ENCODE measurements around the gene HBS1L. TPM values are rescaled to one million over a fixed set of nuclear protein-coding genes. Genes with fewer than 3 reads are reported as not detected.

Gene HBS1L
- polyA plus RNA-seq, 3 donors: 16.0 to 48.9 (median 36.3) TPM

DNA sequence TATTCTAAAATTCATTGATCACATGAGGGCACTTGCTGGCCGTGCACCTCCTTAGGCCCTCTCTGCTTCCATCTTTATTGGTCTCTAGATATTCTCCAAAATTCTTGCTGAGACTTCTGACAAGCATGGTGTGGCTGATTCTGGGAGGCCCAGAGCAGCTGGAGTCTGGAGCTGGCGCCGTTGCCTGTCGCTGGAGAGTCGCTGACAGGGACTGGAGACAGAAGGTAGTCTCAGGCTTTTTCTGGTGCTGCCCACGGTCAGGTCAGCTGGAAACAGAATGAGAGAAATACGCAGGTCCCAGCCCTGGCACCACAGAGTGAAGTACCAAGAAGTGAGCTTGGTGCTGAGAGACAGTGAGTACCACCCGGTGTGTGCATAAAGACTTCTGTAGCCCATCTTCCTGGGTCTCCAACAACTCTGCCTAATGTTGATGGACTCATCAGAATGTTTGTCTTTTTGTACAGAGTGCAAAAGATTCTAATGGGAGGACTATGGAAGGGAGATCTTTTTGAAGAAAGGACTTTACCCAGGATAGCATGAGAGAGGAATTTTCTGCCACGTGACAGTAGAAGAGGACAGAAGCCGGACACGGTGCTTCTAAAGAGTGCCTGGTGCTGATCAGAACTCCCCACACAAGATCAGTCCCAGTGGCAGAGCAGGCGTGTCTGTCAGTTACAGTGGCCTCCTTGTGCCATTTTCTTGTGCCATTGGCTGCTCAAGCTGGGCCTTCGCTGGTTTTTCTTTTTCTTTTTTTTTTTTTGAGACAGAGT lies 102.9 kb downstream of the HBS1L start:
- Histone ChIP-seq H2AFZ (ENCODE audit: insufficient read depth, low read depth, low read length, poor library complexity, severe bottlenecking) (no peak overlapping the region), H3K79me2 (ENCODE audit: insufficient read depth, low read length) (no peaks in the 10 kb centered on the region), H3K4me2 (replicated peaks; ENCODE audit: extremely low read depth, low read length, poor library complexity, severe bottlenecking) (no peak overlapping the region), H3K4me3 (replicated peaks in 1 of 3; ENCODE audit: low read depth in 2 of 3, low read length in 3 of 3) (no peak overlapping the region), H3K36me3 (replicated peaks in 1 of 2; ENCODE audit: control insufficient read depth in 1 of 2, insufficient read depth in 2 of 2, low read length in 2 of 2) (no peaks in the 10 kb centered on the region), H3K9ac (ENCODE audit: insufficient read depth, low read length, poor library complexity, severe bottlenecking) (no peak overlapping the region), H3K27ac (ENCODE audit: low read depth in 1 of 2, low read length in 2 of 2) (no peak overlapping the region), H3K27me3 (ENCODE audit: control insufficient read depth in 2 of 2, insufficient read depth in 2 of 2, low read length in 2 of 2) (no peaks in the 10 kb centered on the region), H3K9me3 (replicated peaks in 1 of 2; ENCODE audit: control insufficient read depth in 1 of 2, insufficient read depth in 1 of 2, low read length in 2 of 2) (no peaks in the 10 kb centered on the region), H3K4me1 (ENCODE audit: control insufficient read depth in 1 of 2, insufficient read depth in 2 of 2, low read length in 2 of 2) (no peaks in the 10 kb centered on the region), H4K20me1 (ENCODE audit: insufficient read depth, low read length) (no peaks in the 10 kb centered on the region)
- H3K9me3 Mint-ChIP-seq: peaks cover 0 to under 1% (median 0%) of the 10 kb centered on the region in 7 donors
- intact Hi-C loops (cut with micrococcal nuclease): no loop called here
- TF ChIP-seq, protein P1, sequence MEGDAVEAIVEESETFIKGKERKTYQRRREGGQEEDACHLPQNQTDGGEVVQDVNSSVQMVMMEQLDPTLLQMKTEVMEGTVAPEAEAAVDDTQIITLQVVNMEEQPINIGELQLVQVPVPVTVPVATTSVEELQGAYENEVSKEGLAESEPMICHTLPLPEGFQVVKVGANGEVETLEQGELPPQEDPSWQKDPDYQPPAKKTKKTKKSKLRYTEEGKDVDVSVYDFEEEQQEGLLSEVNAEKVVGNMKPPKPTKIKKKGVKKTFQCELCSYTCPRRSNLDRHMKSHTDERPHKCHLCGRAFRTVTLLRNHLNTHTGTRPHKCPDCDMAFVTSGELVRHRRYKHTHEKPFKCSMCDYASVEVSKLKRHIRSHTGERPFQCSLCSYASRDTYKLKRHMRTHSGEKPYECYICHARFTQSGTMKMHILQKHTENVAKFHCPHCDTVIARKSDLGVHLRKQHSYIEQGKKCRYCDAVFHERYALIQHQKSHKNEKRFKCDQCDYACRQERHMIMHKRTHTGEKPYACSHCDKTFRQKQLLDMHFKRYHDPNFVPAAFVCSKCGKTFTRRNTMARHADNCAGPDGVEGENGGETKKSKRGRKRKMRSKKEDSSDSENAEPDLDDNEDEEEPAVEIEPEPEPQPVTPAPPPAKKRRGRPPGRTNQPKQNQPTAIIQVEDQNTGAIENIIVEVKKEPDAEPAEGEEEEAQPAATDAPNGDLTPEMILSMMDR (IDR thresholded peaks at IDR 0.05): no peak
- H3K27me3 Mint-ChIP-seq (ENCODE audit: low read depth in 3 of 3): peaks cover 0 to 3% (median 3%) of the 10 kb centered on the region in 3 donors
- H3K4me3 Mint-ChIP-seq: no peak overlapping the region
- H3K36me3 Mint-ChIP-seq: no peaks in the 10 kb centered on the region
- H3K27ac Mint-ChIP-seq: peak overlapping the region in 1 of 7 donors; percentile 46
- no peaks in the 10 kb centered on the region for H3K4me1 Mint-ChIP-seq
- no peak for DNase-seq
- WGBS (ENCODE audit: insufficient coverage): 95% methylated on average over 11 of the region's 13 CpGs

DNA sequence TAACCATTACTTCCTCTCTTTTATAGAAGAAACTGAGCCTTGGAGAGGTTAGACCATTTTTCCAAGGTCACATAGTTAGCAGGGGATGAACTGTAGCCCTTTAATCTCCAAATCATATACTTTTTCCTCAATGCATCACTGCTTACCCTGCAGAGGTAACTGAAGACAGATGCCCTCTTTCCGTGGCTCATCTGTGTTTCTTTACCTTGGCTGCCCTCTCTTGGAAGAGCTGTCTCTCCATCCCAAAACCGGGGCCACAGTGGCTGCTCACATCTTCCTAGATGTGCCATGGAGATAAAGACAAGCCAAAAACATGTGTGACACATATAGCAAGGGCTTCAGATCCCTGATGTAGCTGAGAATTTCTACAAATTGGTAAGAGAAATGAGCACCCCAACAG lies 104.1 kb downstream of the HBS1L start:
- Histone ChIP-seq H3K27ac (ENCODE audit: low read depth in 1 of 2, low read length in 2 of 2) (no peak overlapping the region), H4K20me1 (ENCODE audit: insufficient read depth, low read length) (no peaks in the 10 kb centered on the region), H3K9me3 (replicated peaks in 1 of 2; ENCODE audit: control insufficient read depth in 1 of 2, insufficient read depth in 1 of 2, low read length in 2 of 2) (no peaks in the 10 kb centered on the region), H3K4me3 (replicated peaks in 1 of 3; ENCODE audit: low read depth in 2 of 3, low read length in 3 of 3) (no peak overlapping the region), H3K4me2 (replicated peaks; ENCODE audit: extremely low read depth, low read length, poor library complexity, severe bottlenecking) (no peak overlapping the region), H3K9ac (ENCODE audit: insufficient read depth, low read length, poor library complexity, severe bottlenecking) (no peak overlapping the region), H3K4me1 (ENCODE audit: control insufficient read depth in 1 of 2, insufficient read depth in 2 of 2, low read length in 2 of 2) (no peaks in the 10 kb centered on the region), H3K27me3 (ENCODE audit: control insufficient read depth in 2 of 2, insufficient read depth in 2 of 2, low read length in 2 of 2) (no peaks in the 10 kb centered on the region), H3K79me2 (ENCODE audit: insufficient read depth, low read length) (no peaks in the 10 kb centered on the region), H2AFZ (ENCODE audit: insufficient read depth, low read depth, low read length, poor library complexity, severe bottlenecking) (no peak overlapping the region), H3K36me3 (replicated peaks in 1 of 2; ENCODE audit: control insufficient read depth in 1 of 2, insufficient read depth in 2 of 2, low read length in 2 of 2) (no peaks in the 10 kb centered on the region)
- no peaks in the 10 kb centered on the region for H3K36me3 Mint-ChIP-seq
- no peaks in the 10 kb centered on the region for H3K4me1 Mint-ChIP-seq
- H3K27me3 Mint-ChIP-seq (ENCODE audit: low read depth in 3 of 3): peaks cover 0 to 3% (median 3%) of the 10 kb centered on the region in 3 donors
- DNase-seq: no peak
- WGBS (ENCODE audit: insufficient coverage): 89% methylated on average over 1 of the region's 2 CpGs
- H3K4me3 Mint-ChIP-seq: no peak overlapping the region
- intact Hi-C loops (cut with micrococcal nuclease): no loop called here
- TF ChIP-seq, protein P1 (IDR thresholded peaks at IDR 0.05): no peak
- H3K9me3 Mint-ChIP-seq: peaks cover 0 to 2% (median 0%) of the 10 kb centered on the region in 7 donors
- H3K27ac Mint-ChIP-seq: no peak overlapping the region
